NB4 (cell line): ENCODE data around the gene PIF1.
A peak's percentile ranks its signal among the peaks of the same experiment; 100 is the strongest.

Source experiments
- DNase-seq: peaks from one replicate; pipeline ENCODE4 v3.0.0; 2010; ENCODE audit warnings: low read depth
- H3K4me3 ChIP-seq: one replicate; pipeline ENCODE4 v1.5.1; 2011; ENCODE audit warnings: mild to moderate bottlenecking, low read depth, low read length, moderate library complexity
- MYC ChIP-seq: IDR thresholded peaks from 2 replicates; pipeline ENCODE4 v1.6.1; 2011; ENCODE audit warnings: low read depth, low read length
- POLR2A ChIP-seq: IDR thresholded peaks from 2 replicates; pipeline ENCODE4 v1.6.1; 2011; ENCODE audit warnings: mild to moderate bottlenecking; ENCODE audit not compliant: insufficient read length; ENCODE audit errors: extremely low read depth
- TF ChIP-seq, protein P1 (sequence below): IDR thresholded peaks from one replicate; pipeline ENCODE4 v1.5.1; 2012; ENCODE audit warnings: low read depth, low read length
- TF ChIP-seq, protein P2 (sequence below): IDR thresholded peaks from 2 replicates; pipeline ENCODE4 v1.6.1; 2011; ENCODE audit warnings: low read depth, low read length

Gene PIF1

DNA sequence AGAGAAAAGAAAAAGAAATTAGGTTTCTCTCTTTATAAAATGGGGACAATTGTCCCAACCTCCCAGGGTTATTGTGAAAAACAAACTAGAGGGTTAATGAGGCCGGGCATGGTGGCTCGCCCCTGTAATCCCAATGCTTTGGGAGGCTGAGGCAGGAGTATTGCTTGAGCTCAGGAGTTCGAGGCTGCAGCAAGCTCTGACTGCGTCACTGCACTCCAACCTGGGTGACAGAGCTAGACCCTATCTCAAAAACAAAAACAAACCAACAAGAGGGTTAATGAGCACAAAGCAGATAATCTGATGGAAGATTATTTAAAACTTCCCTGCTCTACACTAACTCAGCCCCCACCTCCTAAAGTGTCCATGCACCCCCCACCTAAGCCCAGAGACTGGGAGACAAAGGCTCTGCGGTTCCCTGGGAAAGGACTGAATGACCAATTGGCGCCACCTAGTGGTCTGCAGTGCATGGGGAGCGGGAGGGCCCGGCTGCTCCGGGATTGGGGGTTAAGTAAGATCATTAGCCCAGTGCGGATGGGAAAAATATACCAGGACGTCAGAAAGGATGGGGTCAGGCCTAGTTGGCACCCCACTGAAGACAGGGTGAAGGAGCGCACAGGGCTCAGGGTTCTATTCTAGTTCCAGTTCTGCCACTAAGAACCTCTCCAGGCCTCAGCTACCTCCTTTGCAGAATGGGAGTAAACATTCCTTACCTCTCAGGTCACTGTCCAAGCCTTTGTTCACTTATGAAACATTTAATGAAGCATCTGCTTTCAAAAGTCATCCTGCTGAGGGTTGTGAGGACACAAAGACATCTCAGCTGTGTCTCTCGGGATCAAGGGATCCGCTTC is 15.6 kb downstream of the PIF1 start:
- DNase-seq: peak; percentile 71
- H3K4me3 ChIP-seq: no peak overlapping the region
- TF ChIP-seq, protein P1, sequence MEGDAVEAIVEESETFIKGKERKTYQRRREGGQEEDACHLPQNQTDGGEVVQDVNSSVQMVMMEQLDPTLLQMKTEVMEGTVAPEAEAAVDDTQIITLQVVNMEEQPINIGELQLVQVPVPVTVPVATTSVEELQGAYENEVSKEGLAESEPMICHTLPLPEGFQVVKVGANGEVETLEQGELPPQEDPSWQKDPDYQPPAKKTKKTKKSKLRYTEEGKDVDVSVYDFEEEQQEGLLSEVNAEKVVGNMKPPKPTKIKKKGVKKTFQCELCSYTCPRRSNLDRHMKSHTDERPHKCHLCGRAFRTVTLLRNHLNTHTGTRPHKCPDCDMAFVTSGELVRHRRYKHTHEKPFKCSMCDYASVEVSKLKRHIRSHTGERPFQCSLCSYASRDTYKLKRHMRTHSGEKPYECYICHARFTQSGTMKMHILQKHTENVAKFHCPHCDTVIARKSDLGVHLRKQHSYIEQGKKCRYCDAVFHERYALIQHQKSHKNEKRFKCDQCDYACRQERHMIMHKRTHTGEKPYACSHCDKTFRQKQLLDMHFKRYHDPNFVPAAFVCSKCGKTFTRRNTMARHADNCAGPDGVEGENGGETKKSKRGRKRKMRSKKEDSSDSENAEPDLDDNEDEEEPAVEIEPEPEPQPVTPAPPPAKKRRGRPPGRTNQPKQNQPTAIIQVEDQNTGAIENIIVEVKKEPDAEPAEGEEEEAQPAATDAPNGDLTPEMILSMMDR: peak; percentile 90
- TF ChIP-seq, protein P2, sequence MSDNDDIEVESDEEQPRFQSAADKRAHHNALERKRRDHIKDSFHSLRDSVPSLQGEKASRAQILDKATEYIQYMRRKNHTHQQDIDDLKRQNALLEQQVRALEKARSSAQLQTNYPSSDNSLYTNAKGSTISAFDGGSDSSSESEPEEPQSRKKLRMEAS: no peak

GRCh38 chr15:64808785-64809453 is 16.5 kb downstream of the PIF1 start:
- no peak overlapping the region for H3K4me3 ChIP-seq
- no peak for DNase-seq
- no peak for TF ChIP-seq POLR2A
- TF ChIP-seq, protein P1: no peak
- no peak for TF ChIP-seq MYC
- TF ChIP-seq, protein P2: no peak

- DNase-seq: no peak
- TF ChIP-seq POLR2A: no peak
- TF ChIP-seq, protein P2: no peak
- no peak overlapping the region for H3K4me3 ChIP-seq
Observed at GRCh38 chr15:64807751-64808222, 17.7 kb downstream of the PIF1 start.

- no peak overlapping the region for H3K4me3 ChIP-seq
Observed at GRCh38 chr15:64807051-64807749, 18.2 kb downstream of the PIF1 start.

GRCh38 chr15:64806509-64806908 is 18.9 kb downstream of the PIF1 start:
- DNase-seq: no peak
- no peak for TF ChIP-seq MYC
- TF ChIP-seq, protein P2: no peak
- TF ChIP-seq, protein P1: no peak
- TF ChIP-seq POLR2A: no peak
- H3K4me3 ChIP-seq: no peak overlapping the region

More at GRCh38 chr15:64807051-64807749, 18.2 kb downstream of the PIF1 start:
- TF ChIP-seq, protein P1: no peak
- DNase-seq: no peak

- no peak overlapping the region for H3K4me3 ChIP-seq
- TF ChIP-seq, protein P1: no peak
- TF ChIP-seq POLR2A: no peak
- TF ChIP-seq, protein P2: no peak
- TF ChIP-seq MYC: no peak
- no peak for DNase-seq
Observed at GRCh38 chr15:64804619-64805018, 20.8 kb downstream of the PIF1 start.
